ENCODE results near the gene HAL. TPM values are rescaled to one million over a fixed set of nuclear protein-coding genes. Genes with fewer than 3 reads are reported as not detected.

Gene HAL
- total RNA-seq, 4 donors from 2014 or later, result 1.2 to 8.7 (median 1.7) TPM

DNA sequence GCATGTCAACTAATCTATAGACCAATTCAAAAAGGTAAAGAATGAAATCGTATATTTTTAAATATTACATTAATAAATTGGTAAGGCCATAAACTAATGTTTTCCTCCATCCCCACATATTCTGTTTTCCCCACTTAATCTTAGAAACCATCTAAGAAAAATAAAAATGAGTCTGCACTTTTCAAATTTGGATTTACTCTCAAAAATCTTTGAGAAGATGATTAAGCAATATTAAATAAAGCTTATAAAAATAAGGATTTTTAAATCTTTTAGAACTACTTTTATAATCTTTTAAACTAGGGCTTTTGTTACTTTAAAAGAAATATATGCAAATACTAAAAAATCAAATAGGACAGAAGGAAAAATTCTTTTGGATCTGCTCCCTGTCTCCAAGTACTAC is 10.6 kb upstream of the HAL start:
- DNase-seq (ENCODE audit: low spot score) (no peak), ATAC-seq (ENCODE audit: low FRiP score) (no peak)
- TF ChIP-seq, protein P1, sequence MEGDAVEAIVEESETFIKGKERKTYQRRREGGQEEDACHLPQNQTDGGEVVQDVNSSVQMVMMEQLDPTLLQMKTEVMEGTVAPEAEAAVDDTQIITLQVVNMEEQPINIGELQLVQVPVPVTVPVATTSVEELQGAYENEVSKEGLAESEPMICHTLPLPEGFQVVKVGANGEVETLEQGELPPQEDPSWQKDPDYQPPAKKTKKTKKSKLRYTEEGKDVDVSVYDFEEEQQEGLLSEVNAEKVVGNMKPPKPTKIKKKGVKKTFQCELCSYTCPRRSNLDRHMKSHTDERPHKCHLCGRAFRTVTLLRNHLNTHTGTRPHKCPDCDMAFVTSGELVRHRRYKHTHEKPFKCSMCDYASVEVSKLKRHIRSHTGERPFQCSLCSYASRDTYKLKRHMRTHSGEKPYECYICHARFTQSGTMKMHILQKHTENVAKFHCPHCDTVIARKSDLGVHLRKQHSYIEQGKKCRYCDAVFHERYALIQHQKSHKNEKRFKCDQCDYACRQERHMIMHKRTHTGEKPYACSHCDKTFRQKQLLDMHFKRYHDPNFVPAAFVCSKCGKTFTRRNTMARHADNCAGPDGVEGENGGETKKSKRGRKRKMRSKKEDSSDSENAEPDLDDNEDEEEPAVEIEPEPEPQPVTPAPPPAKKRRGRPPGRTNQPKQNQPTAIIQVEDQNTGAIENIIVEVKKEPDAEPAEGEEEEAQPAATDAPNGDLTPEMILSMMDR (IDR thresholded peaks at IDR 0.05), result no peak

DNA sequence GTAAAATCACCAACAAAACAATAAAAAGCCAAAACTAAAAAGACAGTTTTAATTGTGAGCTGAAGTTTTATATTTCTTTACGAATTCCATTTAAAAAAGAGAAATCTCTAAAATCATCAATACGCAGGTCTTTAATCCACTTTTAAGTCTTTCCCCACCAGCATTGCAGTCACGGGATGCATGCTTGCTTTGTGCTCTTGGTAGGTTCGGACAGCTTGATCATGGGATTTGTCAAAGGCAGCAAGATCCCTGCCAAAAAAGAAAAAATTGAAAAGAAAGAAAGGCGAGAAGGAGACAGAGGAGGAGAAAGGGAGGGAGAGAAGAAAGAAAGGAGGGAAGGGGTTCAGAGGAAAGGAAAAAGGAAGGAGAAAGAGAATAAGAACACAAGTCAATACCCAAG is 4.7 kb upstream of the HAL start:
- ATAC-seq (ENCODE audit: low FRiP score), result no peak
- TF ChIP-seq, protein P1 (IDR thresholded peaks at IDR 0.05), result no peak
- DNase-seq (ENCODE audit: low spot score), result no peak

DNA sequence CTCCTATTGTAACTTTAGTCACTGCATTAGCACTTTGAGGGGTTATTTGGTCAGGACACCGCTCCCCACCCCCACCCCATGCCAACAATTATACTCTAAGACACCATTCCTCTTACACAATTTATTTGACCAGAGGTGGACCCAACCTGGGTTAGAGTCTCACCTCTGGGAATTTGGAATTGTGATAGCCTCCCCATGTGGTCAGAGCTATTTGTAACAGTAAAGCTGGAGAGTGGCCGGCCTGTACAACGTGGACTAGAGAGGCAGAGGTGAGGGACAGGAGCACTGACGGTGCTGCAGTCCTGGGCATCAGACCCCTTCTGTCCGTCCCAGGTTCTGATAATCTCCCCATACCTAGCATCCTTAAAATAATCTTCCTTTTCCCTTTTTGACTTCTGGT is 3.3 kb upstream of the HAL start:
- no peak for DNase-seq (ENCODE audit: low spot score)
- TF ChIP-seq, protein P1 (IDR thresholded peaks at IDR 0.05), result no peak
- no peak for ATAC-seq (ENCODE audit: low FRiP score)

DNA sequence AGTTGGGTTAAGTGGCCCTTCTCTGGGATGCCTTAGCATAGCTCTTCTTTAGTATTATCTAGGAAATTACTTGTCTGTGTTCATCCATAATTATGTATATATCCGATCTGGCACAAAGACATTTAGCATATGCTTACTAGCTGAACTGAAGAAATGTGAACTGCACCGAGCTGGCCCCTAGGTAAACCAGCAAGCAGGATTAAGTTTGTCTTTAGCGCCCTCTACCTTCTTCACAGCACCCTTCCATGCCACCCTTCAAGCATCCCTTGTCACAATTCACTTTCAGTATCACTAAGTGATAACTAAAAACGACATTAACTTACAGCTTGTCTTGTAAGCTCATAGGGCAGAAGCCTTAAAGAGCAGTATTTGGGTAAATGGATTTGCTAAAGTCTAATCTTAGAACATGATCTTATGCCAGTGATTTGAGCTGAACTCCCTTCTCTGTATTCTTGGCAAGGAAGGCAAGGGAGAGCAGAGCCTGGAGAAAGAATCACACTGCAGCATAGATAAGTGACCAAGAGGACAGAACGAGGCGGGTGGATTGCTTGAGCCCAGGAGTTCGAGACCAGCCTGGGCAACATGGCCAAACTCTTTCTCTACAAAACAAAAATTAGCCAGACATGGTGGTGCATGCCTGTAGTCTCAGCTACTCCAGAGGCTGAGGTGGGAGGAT is 2.6 kb upstream of the HAL start:
- TF ChIP-seq, protein P1 (IDR thresholded peaks at IDR 0.05), result no peak
- ATAC-seq (ENCODE audit: low FRiP score) (peak; percentile 61), DNase-seq (ENCODE audit: low spot score) (no peak)

DNA sequence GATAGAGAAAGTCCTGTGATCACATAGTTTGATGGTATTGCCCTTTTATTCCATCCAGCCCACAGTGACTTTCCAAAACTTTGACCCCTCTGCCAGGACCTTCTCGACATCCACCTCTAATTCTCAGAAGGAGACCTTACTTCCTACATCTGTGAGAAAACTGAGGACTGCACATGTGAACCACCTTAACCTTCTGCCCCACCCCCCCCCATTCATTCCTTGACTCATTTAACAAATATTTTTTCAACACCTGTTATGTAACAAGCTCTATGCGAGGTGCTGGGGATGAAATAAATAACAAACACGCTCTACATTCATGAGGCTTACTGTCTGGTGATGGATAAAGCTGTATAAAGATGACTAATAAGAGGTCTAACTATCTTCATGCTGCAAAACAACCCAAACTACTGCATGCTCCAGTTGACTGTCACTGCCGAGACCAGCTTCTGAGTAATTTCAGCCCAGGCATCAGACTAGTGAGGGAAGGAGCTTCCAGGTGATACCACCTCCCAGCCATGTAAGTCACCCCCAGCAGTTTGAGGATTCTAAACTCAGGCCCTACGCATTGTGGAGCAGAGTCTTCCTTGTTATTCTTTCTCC is 1.9 kb upstream of the HAL start:
- TF ChIP-seq, protein P1 (IDR thresholded peaks at IDR 0.05), result no peak

DNA sequence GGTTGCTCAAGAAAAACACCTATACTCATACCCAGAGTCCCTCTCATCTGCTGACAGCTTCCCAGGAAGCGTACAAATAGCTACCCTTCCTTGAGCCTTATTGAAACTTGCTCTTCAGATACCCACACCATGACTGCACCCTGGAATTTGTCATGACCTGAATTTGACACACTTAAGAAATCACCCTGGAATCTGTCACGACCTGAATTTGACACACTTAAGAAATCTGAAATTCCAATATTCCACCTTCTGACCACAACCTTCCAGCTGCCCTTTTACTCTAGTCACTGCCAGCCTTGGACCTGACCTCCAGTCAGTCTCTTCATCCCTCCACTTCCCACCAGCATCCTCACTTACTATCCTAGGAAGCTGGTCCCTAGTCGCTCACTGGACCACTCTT is 1.1 kb upstream of the HAL start:
- DNase-seq (ENCODE audit: low spot score) (no peak), ATAC-seq (ENCODE audit: low FRiP score) (no peak)
- TF ChIP-seq, protein P1 (IDR thresholded peaks at IDR 0.05), result no peak

More for the DNA sequence above, 1.9 kb upstream of the HAL start:
- ATAC-seq (ENCODE audit: low FRiP score) (no peak), DNase-seq (ENCODE audit: low spot score) (no peak)

All from omental fat pad (tissue), 4 donors.